NB4 (cell line): ENCODE measurements around the gene LRRC49.

ENCODE experiments used
- DNase-seq: peaks from one replicate; pipeline ENCODE4 v3.0.0; 2010; ENCODE audit warnings: low read depth
- H3K4me3 ChIP-seq: one replicate; pipeline ENCODE4 v1.5.1; 2011; ENCODE audit warnings: mild to moderate bottlenecking, low read depth, low read length, moderate library complexity
- CTCF ChIP-seq: IDR thresholded peaks from one replicate; pipeline ENCODE4 v1.5.1; 2012; ENCODE audit warnings: low read depth, low read length
- MAX ChIP-seq: IDR thresholded peaks from 2 replicates; pipeline ENCODE4 v1.6.1; 2011; ENCODE audit warnings: low read depth, low read length
- MYC ChIP-seq: IDR thresholded peaks from 2 replicates; pipeline ENCODE4 v1.6.1; 2011; ENCODE audit warnings: low read depth, low read length
- POLR2A ChIP-seq: IDR thresholded peaks from 2 replicates; pipeline ENCODE4 v1.6.1; 2011; ENCODE audit warnings: mild to moderate bottlenecking; ENCODE audit not compliant: insufficient read length; ENCODE audit errors: extremely low read depth

LRRC49 gene

GRCh38 chr15:71079208-71080044, 186.8 kb downstream of the LRRC49 start:
- H3K4me3 ChIP-seq = no peak overlapping the region
- DNase-seq = no peak
- TF ChIP-seq MYC (no peak), CTCF (no peak), MAX (no peak), POLR2A (no peak)

- TF ChIP-seq MYC (no peak), CTCF (no peak), MAX (no peak), POLR2A (no peak)
- H3K4me3 ChIP-seq = no peak overlapping the region
- DNase-seq = no peak
These were observed 187.5 kb downstream of the LRRC49 start for GRCh38 chr15:71080166-71080565.

GRCh38 chr15:71080705-71081104, 188.1 kb downstream of the LRRC49 start:
- TF ChIP-seq MYC (no peak), MAX (no peak), CTCF (no peak), POLR2A (no peak)
- DNase-seq = no peak
- H3K4me3 ChIP-seq = no peak overlapping the region

GRCh38 chr15:71082803-71083202, 190.2 kb downstream of the LRRC49 start:
- no peak overlapping the region for H3K4me3 ChIP-seq
- DNase-seq = no peak

GRCh38 chr15:71083349-71083748, 190.7 kb downstream of the LRRC49 start:
- H3K4me3 ChIP-seq = no peak overlapping the region
- TF ChIP-seq MYC (no peak), MAX (no peak), POLR2A (no peak), CTCF (no peak)
- no peak for DNase-seq

More at GRCh38 chr15:71082803-71083202, 190.2 kb downstream of the LRRC49 start:
- TF ChIP-seq MAX (no peak), POLR2A (no peak), MYC (no peak), CTCF (no peak)
